LoVo (cell line): Measurements from ENCODE around the gene CTAGE1.
"Not testable (repeated sequence)": the region's sequence is repeated elsewhere in the genome, so short reads cannot be mapped to it uniquely, and the experiment has no call there.

ENCODE experiments used
- DNase-seq: peaks from one replicate; pipeline ENCODE4 v3.0.0-alpha.2; 2016; ENCODE audit warnings: low spot score

Gene CTAGE1

GRCh38 chr18:22417496-22418188 is at the start of gene CTAGE1:
Gene CTAGE1, minus strand, starts transcription at chr18:22417915. Its CDS starts 104 bp downstream, at chr18:22417811.
- DNase-seq: no peak

DNA sequence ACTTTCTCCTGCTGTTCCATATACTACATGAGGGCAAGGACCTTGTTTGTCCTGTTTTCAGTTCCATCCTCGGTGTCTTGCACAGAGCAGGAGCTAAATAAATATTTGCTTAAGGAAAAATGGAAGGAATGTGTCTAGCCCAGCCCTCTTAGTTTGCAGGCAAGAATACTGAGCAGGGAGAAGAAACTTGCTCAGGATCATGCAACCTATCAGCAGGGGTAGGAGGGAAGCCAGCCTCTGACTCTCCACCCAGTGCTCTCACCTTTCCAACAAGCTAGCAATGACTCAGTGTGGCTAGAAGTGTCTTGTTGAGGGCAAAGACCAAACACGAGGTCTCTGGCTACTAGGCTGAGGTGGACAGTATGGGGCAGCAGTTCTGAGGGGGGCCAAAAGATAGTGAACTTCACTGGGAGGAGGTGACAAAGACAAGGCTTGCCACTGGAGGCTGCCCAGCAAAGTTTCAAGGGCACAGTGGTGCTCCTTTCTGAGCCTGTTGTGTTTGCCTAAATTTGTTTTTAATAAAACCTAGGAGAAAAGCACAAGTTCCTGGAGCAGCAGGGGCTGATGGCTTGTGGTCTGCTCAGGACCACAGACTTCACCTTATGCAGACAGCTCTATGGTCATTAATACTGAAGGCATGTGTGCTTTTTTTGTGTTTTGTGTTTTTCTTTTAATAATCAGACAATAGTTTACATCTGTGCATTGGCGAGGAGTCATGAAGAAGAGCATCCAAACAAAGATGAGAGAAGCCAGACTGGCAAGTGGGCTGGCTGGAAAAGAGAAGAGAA is 49.1 kb upstream of the CTAGE1 start:
- DNase-seq: peak; percentile 84

GRCh38 chr18:22465859-22466457 is 48.2 kb upstream of the CTAGE1 start:
- DNase-seq: peak; percentile 86

GRCh38 chr18:22463076-22463475 is 45.4 kb upstream of the CTAGE1 start:
- no peak for DNase-seq

GRCh38 chr18:22459491-22459890 is 41.8 kb upstream of the CTAGE1 start:
- no peak for DNase-seq

DNA sequence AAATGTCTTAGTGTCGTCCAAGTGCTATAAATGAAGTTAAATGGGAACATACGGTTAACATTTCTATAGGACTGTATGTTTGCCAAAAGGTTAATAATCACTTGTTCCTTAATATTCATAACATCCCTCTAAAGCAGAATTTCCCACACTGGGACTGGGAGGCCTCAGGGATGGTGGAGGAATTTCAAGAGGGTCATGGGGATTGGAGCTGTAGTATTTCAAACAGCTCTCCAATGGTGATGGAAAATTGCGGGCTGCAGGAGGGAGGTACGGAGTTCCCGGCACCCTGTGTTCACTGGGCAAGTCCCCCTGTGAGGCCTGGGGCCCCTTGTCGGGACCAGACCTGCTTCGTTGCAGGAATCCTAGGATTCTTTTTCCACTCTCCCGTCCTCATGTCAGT is 39.8 kb upstream of the CTAGE1 start:
- no peak for DNase-seq

DNA sequence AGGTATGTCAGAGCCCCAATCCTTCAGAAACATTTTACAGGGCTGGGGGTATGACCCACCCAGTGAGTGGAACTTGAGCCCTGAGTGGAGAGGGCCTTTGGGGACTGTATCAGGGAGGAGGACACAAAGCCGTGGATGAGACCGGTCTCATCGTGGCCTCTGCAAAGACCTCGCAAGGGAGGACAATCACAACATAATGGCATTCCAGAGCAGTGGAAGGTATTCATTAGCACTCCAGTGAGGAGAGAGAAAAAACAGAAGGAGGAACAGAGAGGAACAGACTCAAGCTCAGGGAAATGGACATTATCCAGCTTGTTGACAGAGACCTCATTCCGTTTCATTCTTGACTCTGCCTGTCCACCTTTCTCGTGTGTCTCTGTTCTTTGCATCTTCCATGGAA is 38.8 kb upstream of the CTAGE1 start:
- no peak for DNase-seq

- DNase-seq: no peak
These were observed 38.4 kb upstream of the CTAGE1 start for GRCh38 chr18:22456116-22456480.

DNA sequence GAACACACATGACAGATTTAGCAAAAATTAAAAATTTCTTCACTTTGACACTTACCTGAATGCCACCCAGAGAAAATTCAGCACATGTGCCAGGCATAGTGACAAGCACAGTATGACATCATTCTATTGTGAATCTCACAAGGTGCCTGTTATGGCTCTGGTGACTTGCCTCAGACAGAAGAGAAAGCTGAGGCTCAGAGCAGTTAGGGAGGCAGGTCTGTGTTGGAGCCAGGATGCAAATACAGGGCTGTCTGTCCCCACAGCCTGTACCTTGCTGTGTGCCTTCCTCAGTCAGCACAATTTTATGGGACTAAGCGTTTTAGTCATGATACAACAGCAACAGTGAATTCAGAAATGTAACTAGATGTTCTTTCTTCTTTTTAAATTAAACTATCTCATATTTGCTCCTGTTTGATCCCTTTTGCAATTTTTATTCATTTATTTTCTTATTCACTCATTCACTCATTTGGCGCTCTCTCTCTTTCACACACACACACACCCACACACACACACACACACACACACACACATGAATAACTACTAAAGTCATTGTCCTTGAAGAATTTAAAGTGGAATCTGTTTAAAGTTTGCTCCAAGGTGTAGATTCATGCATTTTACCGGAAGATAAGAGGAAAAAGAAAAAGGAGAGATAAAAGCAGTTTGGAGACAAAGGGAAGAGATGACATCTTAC is 37.9 kb upstream of the CTAGE1 start:
- DNase-seq: no peak

DNA sequence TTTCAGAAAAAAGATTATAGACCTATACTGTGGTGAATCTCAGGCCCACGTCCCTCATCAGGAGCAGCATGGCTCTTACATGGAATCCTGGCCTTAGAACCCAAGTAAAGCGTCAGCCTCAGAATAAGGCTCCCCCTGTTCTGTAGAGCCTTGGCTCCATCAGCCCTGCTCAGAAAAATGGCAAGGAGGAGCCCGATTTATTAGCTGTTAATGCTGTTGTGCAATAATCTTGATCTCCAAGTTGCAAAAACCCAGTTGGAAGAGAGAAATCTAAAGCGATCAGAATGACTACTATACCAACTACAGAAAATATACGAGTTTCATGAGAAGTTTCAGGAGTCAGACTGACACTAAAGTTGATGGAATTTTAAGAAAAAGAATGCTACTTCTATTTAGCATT is 35.6 kb upstream of the CTAGE1 start:
- DNase-seq: no peak

- DNase-seq: no peak
These were observed 34.5 kb upstream of the CTAGE1 start for GRCh38 chr18:22452226-22452668.

GRCh38 chr18:22451796-22452195 is 34.1 kb upstream of the CTAGE1 start:
- no peak for DNase-seq

DNA sequence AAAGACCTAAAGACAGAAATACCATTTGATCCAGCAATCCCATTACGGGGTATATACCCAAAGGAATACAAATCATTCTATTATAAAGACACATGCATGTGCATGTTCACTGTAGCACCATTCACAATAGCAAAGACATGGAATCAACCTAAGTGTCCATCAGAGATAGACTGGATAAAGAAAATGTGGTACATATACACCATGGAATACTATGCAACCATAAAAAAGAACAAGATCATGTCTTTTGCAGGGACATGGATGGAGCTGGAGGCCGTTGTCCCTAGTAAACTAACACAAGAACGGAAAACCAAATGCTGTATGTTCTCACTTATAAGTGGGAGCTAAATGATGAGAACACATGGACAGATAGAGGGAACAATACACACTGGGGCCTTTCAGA is 33.1 kb upstream of the CTAGE1 start:
- DNase-seq: not testable (repeated sequence)

- not testable (repeated sequence) for DNase-seq
These were observed 32.6 kb upstream of the CTAGE1 start for GRCh38 chr18:22450318-22450717.

DNA sequence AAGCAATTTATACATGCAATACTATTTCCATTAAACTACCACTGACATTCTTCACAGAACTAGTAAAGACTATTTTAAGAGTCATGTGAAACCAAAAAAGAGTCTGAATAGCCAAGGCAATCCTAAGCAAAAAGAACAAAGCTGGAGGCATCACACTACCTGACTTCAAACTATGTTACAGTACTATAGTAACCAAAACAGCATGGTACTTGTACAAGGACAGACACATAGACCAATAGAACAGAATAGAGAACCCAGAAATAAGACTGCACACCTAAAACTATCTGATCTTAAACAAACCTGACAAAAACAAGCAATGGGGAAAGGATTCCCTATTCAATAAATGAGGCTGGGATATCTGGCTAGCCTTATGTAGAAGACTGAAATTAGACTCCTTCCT is 32.0 kb upstream of the CTAGE1 start:
- not testable (repeated sequence) for DNase-seq

- DNase-seq: no peak
These were observed 30.5 kb upstream of the CTAGE1 start for GRCh38 chr18:22448238-22448637.

- DNase-seq: no peak
These were observed 30.1 kb upstream of the CTAGE1 start for GRCh38 chr18:22447792-22448191.

GRCh38 chr18:22446911-22447310 is 29.2 kb upstream of the CTAGE1 start:
- no peak for DNase-seq

DNA sequence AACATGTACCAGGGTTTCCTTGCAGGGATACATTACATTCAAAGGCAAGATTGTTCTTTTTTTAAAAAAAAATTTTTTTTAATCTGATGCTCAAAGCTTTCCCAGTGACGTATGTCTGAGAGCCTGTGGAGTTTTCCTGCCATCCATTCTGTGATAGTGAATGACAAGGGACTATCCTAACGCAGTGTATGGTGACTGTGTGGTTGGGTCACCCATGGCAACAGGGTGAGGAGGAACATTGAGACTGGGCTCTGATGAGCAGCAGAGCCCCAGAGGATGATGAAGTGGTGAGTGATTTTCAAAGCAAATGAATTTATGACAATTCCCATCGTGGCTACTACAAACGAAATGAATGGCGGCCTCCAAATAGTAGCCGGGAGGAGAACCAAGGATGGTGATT is 28.6 kb upstream of the CTAGE1 start:
- no peak for DNase-seq

- DNase-seq: no peak
These were observed 23.9 kb upstream of the CTAGE1 start for GRCh38 chr18:22441638-22442037.

- DNase-seq: no peak
These were observed 21.7 kb upstream of the CTAGE1 start for GRCh38 chr18:22439447-22439846.

DNA sequence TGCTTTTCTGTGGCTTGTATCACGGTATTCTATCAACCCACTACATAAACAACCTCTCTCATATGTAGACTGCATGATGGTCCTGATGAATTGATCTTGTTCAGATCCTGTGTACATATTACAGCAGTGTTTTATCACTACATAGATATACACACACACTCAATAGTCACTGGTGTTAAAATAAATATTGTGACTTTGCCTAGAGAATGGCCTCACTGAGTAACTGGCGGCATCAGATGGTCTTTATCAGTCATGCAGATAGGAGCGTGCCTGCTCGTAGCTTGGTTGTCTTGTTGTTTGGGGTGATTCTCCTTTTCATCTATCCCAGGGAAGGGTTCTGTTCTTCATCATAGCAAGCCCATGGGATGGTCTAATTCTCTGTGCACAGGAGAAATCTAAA is 18.4 kb upstream of the CTAGE1 start:
- DNase-seq: no peak
